ENCODE measurements around the gene PRMT9. TPM values are rescaled to one million over a fixed set of nuclear protein-coding genes. Genes with fewer than 3 reads are reported as not detected.

The PRMT9 gene
- total RNA-seq, 5 donors from 2014 or later (not counting 1 experiment from before 2014, with no cell fraction given), result 9.8 to 17.3 (median 12.3) TPM

GRCh38 chr4:147644471-147644870 lies 39.5 kb downstream of the PRMT9 start:
- ATAC-seq (replicated peaks in 1 of 4) (no peak), DNase-seq (no peak)
- Histone ChIP-seq H3K27me3 (replicated peaks in 1 of 2; ENCODE audit: control insufficient read depth in 2 of 2, extremely low read depth in 1 of 2, insufficient read depth in 2 of 2, low read length in 1 of 2) (no peaks in the 10 kb centered on the region), H3K9me3 (no peaks in the 10 kb centered on the region), H3K36me3 (ENCODE audit: control insufficient read depth in 2 of 2, extremely low read depth in 1 of 2, insufficient read depth in 1 of 2, low read length in 1 of 2) (peaks cover 8 to 25% of the 10 kb centered on the region in 2 donors), H3K4me3 (ENCODE audit: control insufficient read depth in 1 of 2, extremely low read depth in 1 of 2, low read length in 1 of 2) (no peak overlapping the region), H3K27ac (ENCODE audit: low read length) (no peak overlapping the region), H3K4me1 (ENCODE audit: control insufficient read depth in 1 of 2, extremely low read depth in 1 of 2, insufficient read depth in 2 of 2, low read length in 2 of 2) (no peaks in the 10 kb centered on the region)
- no peaks in the 10 kb centered on the region for H3K9me3 Mint-ChIP-seq
- ChIA-PET CTCF (interaction anchor here in 1 of 2 donors (0.6 to 0.7 kb wide), 5 partner anchors 12 to 1801 kb away, joined by 3 to 4 read pairs (median 3); no protein-coding TSS in a partner anchor), POLR2A (interaction anchor here in 1 of 2 donors (0.5 to 0.7 kb wide), 4 partner anchors 10 to 799 kb away, joined by 3 to 14 read pairs (median 8); no protein-coding TSS in a partner anchor)
- H3K27me3 Mint-ChIP-seq, result no peaks in the 10 kb centered on the region
- no CpG with 5 or more reads among the region's 3 CpGs for WGBS (ENCODE audit: insufficient coverage)
- no peak overlapping the region for H3K4me3 Mint-ChIP-seq
- peaks cover 63% of the 10 kb centered on the region for H3K36me3 Mint-ChIP-seq
- H3K4me1 Mint-ChIP-seq, result peaks cover 45 to 56% (median 50%) of the 10 kb centered on the region in 3 donors
- H3K27ac Mint-ChIP-seq, result no peak overlapping the region

GRCh38 chr4:147643616-147644015 lies 40.3 kb downstream of the PRMT9 start:
- DNase-seq (no peak), ATAC-seq (replicated peaks in 1 of 4) (no peak)
- H3K9me3 ChIP-seq, result no peaks in the 10 kb centered on the region
- H3K27ac ChIP-seq (ENCODE audit: low read length), result no peak overlapping the region
- Mint-ChIP-seq H3K27me3 (no peaks in the 10 kb centered on the region), H3K36me3 (peaks cover 56% of the 10 kb centered on the region), H3K27ac (no peak overlapping the region), H3K9me3 (no peaks in the 10 kb centered on the region), H3K4me3 (no peak overlapping the region), H3K4me1 (peaks cover 47 to 55% (median 51%) of the 10 kb centered on the region in 3 donors)
- CTCF ChIA-PET, result interaction anchor here in 1 of 2 donors (0.6 to 1.1 kb wide), 3 partner anchors 40 to 1312 kb away, joined by 3 to 4 read pairs (median 3); partner anchors contain the start of gene PRMT9
- no peak overlapping the region for H3K4me3 ChIP-seq (ENCODE audit: control insufficient read depth in 1 of 2, extremely low read depth in 1 of 2, low read length in 1 of 2)
- WGBS (ENCODE audit: insufficient coverage), result no CpG with 5 or more reads among the region's 1 CpG
- H3K27me3 ChIP-seq (replicated peaks in 1 of 2; ENCODE audit: control insufficient read depth in 2 of 2, extremely low read depth in 1 of 2, insufficient read depth in 2 of 2, low read length in 1 of 2), result no peaks in the 10 kb centered on the region
- POLR2A ChIA-PET, result interaction anchor here in 1 of 2 donors (0.5 to 1.0 kb wide), 2 partner anchors 310 to 390 kb away, joined by 3 to 4 read pairs; no protein-coding TSS in a partner anchor
- H3K4me1 ChIP-seq (ENCODE audit: control insufficient read depth in 1 of 2, extremely low read depth in 1 of 2, insufficient read depth in 2 of 2, low read length in 2 of 2), result no peaks in the 10 kb centered on the region
- H3K36me3 ChIP-seq (ENCODE audit: control insufficient read depth in 2 of 2, extremely low read depth in 1 of 2, insufficient read depth in 1 of 2, low read length in 1 of 2), result peaks cover 6 to 19% of the 10 kb centered on the region in 2 donors

DNA sequence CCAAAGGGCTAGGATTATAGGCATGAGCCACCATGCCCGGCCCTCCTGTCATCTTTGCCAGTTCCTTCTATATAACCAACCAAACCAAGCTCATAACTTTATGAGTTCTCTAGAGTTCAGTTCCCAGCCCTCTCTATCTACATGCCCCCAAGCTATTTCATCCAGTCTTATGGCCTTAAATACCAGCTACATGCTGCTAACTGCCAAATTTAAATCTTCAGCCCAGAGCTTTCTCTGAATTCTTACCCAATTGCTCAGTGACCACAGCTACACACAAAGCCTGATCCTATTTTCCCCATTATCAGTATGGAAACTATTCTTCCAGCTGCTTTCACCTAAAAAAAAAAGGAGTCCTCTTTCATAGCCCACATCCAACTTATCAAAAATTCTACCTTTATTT lies 43.6 kb downstream of the PRMT9 start:
- Histone ChIP-seq H3K4me3 (ENCODE audit: control insufficient read depth in 1 of 2, extremely low read depth in 1 of 2, low read length in 1 of 2) (no peak overlapping the region), H3K4me1 (ENCODE audit: control insufficient read depth in 1 of 2, extremely low read depth in 1 of 2, insufficient read depth in 2 of 2, low read length in 2 of 2) (no peaks in the 10 kb centered on the region), H3K36me3 (ENCODE audit: control insufficient read depth in 2 of 2, extremely low read depth in 1 of 2, insufficient read depth in 1 of 2, low read length in 1 of 2) (peaks cover 4 to 23% of the 10 kb centered on the region in 2 donors), H3K27me3 (replicated peaks in 1 of 2; ENCODE audit: control insufficient read depth in 2 of 2, extremely low read depth in 1 of 2, insufficient read depth in 2 of 2, low read length in 1 of 2) (no peaks in the 10 kb centered on the region), H3K27ac (ENCODE audit: low read length) (no peak overlapping the region), H3K9me3 (no peaks in the 10 kb centered on the region)
- ChIA-PET CTCF (interaction anchor here in 1 of 2 donors (0.5 kb wide), 1 partner anchor 27 kb away, joined by 3 read pairs; no protein-coding TSS in a partner anchor), POLR2A (interaction anchor here in 1 of 2 donors (0.6 kb wide), 1 partner anchor 44 kb away, joined by 4 read pairs; the partner anchor contains the start of gene PRMT9)
- ATAC-seq (replicated peaks in 1 of 4) (no peak), DNase-seq (no peak)
- Mint-ChIP-seq H3K36me3 (peaks cover 62% of the 10 kb centered on the region), H3K4me3 (no peak overlapping the region), H3K27ac (peak overlapping the region; percentile 21 to 74), H3K27me3 (no peaks in the 10 kb centered on the region), H3K9me3 (peaks cover 0 to 7% (median 4%) of the 10 kb centered on the region in 3 donors), H3K4me1 (peaks cover 25 to 33% (median 30%) of the 10 kb centered on the region in 3 donors)
- 93% methylated on average over 1 of the region's 1 CpG for WGBS (ENCODE audit: insufficient coverage)

DNA sequence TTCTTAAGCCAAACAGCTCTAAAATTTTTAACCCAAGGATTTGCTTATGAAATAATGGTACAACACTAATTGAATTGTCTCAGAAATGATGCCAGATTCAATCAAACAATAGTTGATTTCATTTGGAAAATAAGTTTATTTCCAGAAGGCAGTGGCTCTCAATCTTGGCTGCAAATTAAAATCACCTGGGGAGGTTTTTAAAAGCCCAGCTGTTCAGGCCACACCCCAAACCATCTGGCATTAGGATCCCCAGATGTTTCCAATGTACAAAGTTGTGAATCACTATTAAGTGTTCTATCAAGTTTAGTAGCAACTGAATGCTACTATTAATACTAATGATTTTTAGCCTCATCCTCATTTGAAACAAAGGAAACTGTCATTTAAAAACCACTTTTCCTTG lies 44.6 kb downstream of the PRMT9 start:
- POLR2A ChIA-PET, result interaction anchor here in 1 of 2 donors (0.6 kb wide), 1 partner anchor 12 kb away, joined by 3 read pairs; no protein-coding TSS in a partner anchor
- H3K9me3 Mint-ChIP-seq, result peaks cover 0 to 7% (median 4%) of the 10 kb centered on the region in 3 donors
- peaks cover 7 to 26% of the 10 kb centered on the region in 2 donors for H3K36me3 ChIP-seq (ENCODE audit: control insufficient read depth in 2 of 2, extremely low read depth in 1 of 2, insufficient read depth in 1 of 2, low read length in 1 of 2)

GRCh38 chr4:147638942-147639341 lies 45.0 kb downstream of the PRMT9 start:
- no peak overlapping the region for H3K4me3 Mint-ChIP-seq
- Histone ChIP-seq H3K36me3 (ENCODE audit: control insufficient read depth in 2 of 2, extremely low read depth in 1 of 2, insufficient read depth in 1 of 2, low read length in 1 of 2) (peaks cover 7 to 30% of the 10 kb centered on the region in 2 donors), H3K27me3 (replicated peaks in 1 of 2; ENCODE audit: control insufficient read depth in 2 of 2, extremely low read depth in 1 of 2, insufficient read depth in 2 of 2, low read length in 1 of 2) (no peaks in the 10 kb centered on the region)

More for the DNA sequence above, 44.6 kb downstream of the PRMT9 start:
- ATAC-seq (replicated peaks in 1 of 4), result no peak
- Histone ChIP-seq H3K4me3 (ENCODE audit: control insufficient read depth in 1 of 2, extremely low read depth in 1 of 2, low read length in 1 of 2) (no peak overlapping the region), H3K27me3 (replicated peaks in 1 of 2; ENCODE audit: control insufficient read depth in 2 of 2, extremely low read depth in 1 of 2, insufficient read depth in 2 of 2, low read length in 1 of 2) (no peaks in the 10 kb centered on the region), H3K27ac (ENCODE audit: low read length) (no peak overlapping the region), H3K9me3 (no peaks in the 10 kb centered on the region), H3K4me1 (ENCODE audit: control insufficient read depth in 1 of 2, extremely low read depth in 1 of 2, insufficient read depth in 2 of 2, low read length in 2 of 2) (no peaks in the 10 kb centered on the region)
- H3K4me3 Mint-ChIP-seq, result no peak overlapping the region
- peaks cover 66% of the 10 kb centered on the region for H3K36me3 Mint-ChIP-seq
- peak overlapping the region; percentile 41 to 92 for H3K27ac Mint-ChIP-seq
- H3K4me1 Mint-ChIP-seq, result peaks cover 20 to 32% (median 24%) of the 10 kb centered on the region in 3 donors
- H3K27me3 Mint-ChIP-seq, result no peaks in the 10 kb centered on the region
- no peak for DNase-seq
- CTCF ChIA-PET, result no interaction called here

GRCh38 chr4:147638365-147638764 lies 45.6 kb downstream of the PRMT9 start:
- Mint-ChIP-seq H3K27ac (peak overlapping the region; percentile 65 to 69), H3K36me3 (peaks cover 73% of the 10 kb centered on the region), H3K4me1 (peaks cover 20 to 32% (median 24%) of the 10 kb centered on the region in 3 donors), H3K27me3 (no peaks in the 10 kb centered on the region), H3K4me3 (no peak overlapping the region), H3K9me3 (peaks cover 0 to 7% (median 4%) of the 10 kb centered on the region in 3 donors)
- WGBS (ENCODE audit: insufficient coverage), result no CpG with 5 or more reads among the region's 1 CpG
- Histone ChIP-seq H3K4me3 (ENCODE audit: control insufficient read depth in 1 of 2, extremely low read depth in 1 of 2, low read length in 1 of 2) (no peak overlapping the region), H3K36me3 (ENCODE audit: control insufficient read depth in 2 of 2, extremely low read depth in 1 of 2, insufficient read depth in 1 of 2, low read length in 1 of 2) (peaks cover 7 to 35% of the 10 kb centered on the region in 2 donors), H3K27ac (ENCODE audit: low read length) (no peak overlapping the region), H3K9me3 (no peaks in the 10 kb centered on the region), H3K4me1 (ENCODE audit: control insufficient read depth in 1 of 2, extremely low read depth in 1 of 2, insufficient read depth in 2 of 2, low read length in 2 of 2) (no peaks in the 10 kb centered on the region), H3K27me3 (replicated peaks in 1 of 2; ENCODE audit: control insufficient read depth in 2 of 2, extremely low read depth in 1 of 2, insufficient read depth in 2 of 2, low read length in 1 of 2) (no peaks in the 10 kb centered on the region)
- ATAC-seq (replicated peaks in 1 of 4), result no peak
- ChIA-PET POLR2A (interaction anchor here in 1 of 2 donors (0.6 to 0.7 kb wide), 2 partner anchors 120 to 1838 kb away, joined by 3 read pairs; no protein-coding TSS in a partner anchor), CTCF (no interaction called here)
- no peak for DNase-seq

More at GRCh38 chr4:147638942-147639341, 45.0 kb downstream of the PRMT9 start:
- H3K27ac Mint-ChIP-seq, result peak overlapping the region; percentile 41 to 92
- WGBS (ENCODE audit: insufficient coverage), result no CpG with 5 or more reads among the region's 2 CpGs
- DNase-seq, result no peak
- peaks cover 70% of the 10 kb centered on the region for H3K36me3 Mint-ChIP-seq
- no peak overlapping the region for H3K4me3 ChIP-seq (ENCODE audit: control insufficient read depth in 1 of 2, extremely low read depth in 1 of 2, low read length in 1 of 2)
- peaks cover 20 to 32% (median 24%) of the 10 kb centered on the region in 3 donors for H3K4me1 Mint-ChIP-seq
- no peak for ATAC-seq (replicated peaks in 1 of 4)
- no peaks in the 10 kb centered on the region for H3K9me3 ChIP-seq
- no peak overlapping the region for H3K27ac ChIP-seq (ENCODE audit: low read length)
- H3K4me1 ChIP-seq (ENCODE audit: control insufficient read depth in 1 of 2, extremely low read depth in 1 of 2, insufficient read depth in 2 of 2, low read length in 2 of 2), result no peaks in the 10 kb centered on the region
- CTCF ChIA-PET, result no interaction called here
- POLR2A ChIA-PET, result interaction anchor here (0.6 kb wide), 2 partner anchors 12 to 119 kb away, joined by 3 read pairs; no protein-coding TSS in a partner anchor
- H3K9me3 Mint-ChIP-seq, result peaks cover 0 to 7% (median 4%) of the 10 kb centered on the region in 3 donors
- no peaks in the 10 kb centered on the region for H3K27me3 Mint-ChIP-seq

Data from T-cell (primary cell).